Measurements from ENCODE around the gene OR5AN1.
"Not testable (repeated sequence)": the region's sequence is repeated elsewhere in the genome, so short reads cannot be mapped to it uniquely, and the experiment has no call there.

OR5AN1 gene

DNA sequence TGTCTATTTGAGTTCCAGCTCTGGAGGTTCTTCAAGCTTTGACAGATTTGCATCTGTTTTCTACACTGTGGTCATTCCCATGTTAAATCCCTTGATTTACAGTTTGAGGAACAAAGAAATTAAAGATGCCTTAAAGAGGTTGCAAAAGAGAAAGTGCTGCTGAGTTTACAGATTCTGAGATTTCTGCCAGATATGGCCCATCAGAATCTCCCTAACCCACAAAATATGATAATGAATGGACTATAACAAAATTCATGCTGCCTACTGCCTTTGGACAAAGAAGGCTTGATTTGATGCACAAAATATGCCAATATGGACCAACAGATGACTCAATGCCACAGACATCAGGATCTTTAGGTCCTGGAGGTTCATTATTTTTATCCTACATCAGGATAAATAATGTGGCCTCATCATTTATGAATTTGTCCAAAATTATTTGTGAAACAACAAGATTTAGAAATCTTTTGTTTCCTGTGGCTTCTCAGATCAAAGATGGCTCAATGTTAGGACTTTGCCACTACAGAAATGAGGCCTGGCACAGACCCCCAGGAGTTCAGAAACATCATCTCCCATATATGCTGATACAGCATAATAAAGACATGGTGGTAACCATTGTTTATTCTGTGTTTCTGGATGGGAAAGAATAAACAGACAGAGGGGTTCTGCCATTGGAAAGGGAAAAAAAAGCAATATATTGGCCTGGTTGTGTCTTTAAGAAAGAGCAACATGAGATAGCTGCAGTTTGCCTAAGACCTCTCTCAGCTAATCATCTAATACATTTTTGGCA is 6.7 kb downstream of the OR5AN1 start:
- TF ChIP-seq, protein P1, sequence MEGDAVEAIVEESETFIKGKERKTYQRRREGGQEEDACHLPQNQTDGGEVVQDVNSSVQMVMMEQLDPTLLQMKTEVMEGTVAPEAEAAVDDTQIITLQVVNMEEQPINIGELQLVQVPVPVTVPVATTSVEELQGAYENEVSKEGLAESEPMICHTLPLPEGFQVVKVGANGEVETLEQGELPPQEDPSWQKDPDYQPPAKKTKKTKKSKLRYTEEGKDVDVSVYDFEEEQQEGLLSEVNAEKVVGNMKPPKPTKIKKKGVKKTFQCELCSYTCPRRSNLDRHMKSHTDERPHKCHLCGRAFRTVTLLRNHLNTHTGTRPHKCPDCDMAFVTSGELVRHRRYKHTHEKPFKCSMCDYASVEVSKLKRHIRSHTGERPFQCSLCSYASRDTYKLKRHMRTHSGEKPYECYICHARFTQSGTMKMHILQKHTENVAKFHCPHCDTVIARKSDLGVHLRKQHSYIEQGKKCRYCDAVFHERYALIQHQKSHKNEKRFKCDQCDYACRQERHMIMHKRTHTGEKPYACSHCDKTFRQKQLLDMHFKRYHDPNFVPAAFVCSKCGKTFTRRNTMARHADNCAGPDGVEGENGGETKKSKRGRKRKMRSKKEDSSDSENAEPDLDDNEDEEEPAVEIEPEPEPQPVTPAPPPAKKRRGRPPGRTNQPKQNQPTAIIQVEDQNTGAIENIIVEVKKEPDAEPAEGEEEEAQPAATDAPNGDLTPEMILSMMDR (IDR thresholded peaks at IDR 0.05; ENCODE audit: low read depth, low read length) = no peak

DNA sequence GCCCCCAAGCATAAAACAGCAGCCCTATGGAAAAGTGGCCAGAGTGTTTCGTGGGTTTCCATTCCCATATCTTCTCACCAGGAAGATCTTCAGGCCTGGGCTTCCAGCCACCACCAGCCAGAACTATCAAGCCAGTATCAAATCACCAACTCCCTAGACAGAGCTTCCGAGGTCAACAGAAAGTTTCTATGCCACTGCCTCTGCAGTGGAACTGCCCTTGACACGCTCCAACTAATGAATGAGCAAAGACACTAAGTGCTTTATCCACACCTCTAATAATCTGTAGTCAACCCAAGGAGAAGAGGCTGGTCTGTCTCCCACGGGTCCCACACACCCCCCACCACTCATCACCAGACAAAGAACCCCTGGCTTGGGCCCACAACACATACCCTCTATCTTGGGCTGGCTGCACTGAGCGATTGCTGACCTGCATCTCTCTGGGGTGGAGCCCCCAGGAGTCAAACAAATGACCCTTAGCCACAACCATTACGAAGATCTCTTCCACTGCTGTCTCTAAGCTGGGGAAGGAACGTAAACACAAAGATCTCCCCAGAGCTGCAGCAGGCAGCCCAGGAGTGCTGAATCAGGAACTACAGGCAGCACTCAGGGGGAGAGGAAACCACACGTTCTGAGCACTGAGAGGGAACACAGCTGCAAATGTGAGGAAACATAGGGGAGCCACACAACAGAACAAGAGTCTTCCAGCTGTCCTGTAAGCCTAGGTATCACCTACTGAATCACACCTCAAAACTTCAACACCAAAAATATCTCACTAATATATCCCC is 9.7 kb downstream of the OR5AN1 start:
- TF ChIP-seq, protein P1 (IDR thresholded peaks at IDR 0.05; ENCODE audit: low read depth, low read length) = no peak
- no peak overlapping the region for H3K4me3 ChIP-seq (ENCODE audit: low read depth, low read length)

More for the DNA sequence above, 6.7 kb downstream of the OR5AN1 start:
- H3K4me3 ChIP-seq (ENCODE audit: low read depth, low read length) = no peak overlapping the region

DNA sequence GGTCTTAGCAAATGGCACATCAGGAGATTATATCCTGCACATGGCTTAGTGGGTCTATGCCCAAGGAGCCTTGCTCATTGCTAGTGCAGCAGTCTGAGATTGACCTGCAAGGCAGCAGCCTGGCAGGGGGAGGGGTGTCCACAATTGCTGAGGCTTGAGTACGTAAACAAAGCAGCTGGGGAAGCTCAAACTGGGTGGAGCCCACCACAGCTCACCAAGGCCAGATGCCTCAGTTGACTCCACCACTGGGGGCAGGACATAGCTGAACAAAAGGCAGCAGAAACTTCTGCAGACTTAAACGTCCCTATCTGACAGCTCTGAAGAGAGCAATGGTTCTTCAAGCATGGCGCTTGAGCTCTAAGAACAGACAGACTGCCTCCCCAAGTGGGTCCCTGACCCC is 13.6 kb downstream of the OR5AN1 start:
- H3K4me3 ChIP-seq (ENCODE audit: low read depth, low read length) = not testable (repeated sequence)

DNA sequence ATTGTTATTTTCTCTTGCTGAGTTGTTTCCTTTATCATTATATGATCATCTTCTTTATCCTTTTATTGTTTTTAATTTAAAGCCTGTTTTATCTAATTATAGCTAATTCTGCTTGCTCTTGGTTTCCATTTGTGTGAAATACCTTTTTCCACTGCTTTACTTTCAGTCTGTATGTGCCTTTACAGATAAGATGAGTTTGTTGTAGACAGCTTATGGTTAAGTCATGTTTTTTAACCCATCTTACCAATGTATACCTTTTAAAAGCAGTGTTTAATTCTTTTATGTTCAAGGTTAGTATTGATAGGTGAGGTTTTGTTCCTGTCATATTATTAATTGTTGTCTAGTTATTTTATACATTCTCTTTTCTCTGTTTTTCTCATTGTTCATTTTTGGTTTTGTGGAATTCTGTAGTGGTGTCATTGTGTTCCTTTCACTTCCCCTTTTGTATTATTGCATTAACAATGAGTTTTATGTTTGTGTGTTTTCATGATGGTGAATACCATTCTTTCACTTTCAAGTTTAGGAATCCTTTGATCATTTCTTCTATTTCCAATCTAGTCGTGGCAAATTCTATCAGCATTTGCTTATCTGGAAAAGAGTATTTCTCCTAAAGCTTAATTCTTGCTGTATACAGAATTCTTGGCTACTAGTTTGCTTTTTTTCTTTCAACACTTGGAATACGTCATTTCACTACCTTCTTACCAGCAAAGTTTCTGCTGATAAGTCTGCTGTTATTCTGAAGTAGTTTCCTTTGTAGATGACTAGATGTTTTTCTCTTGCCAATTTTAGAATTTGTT is 21.8 kb downstream of the OR5AN1 start:
- TF ChIP-seq, protein P1 (IDR thresholded peaks at IDR 0.05; ENCODE audit: low read depth, low read length) = no peak
- no peak overlapping the region for H3K4me3 ChIP-seq (ENCODE audit: low read depth, low read length)

DNA sequence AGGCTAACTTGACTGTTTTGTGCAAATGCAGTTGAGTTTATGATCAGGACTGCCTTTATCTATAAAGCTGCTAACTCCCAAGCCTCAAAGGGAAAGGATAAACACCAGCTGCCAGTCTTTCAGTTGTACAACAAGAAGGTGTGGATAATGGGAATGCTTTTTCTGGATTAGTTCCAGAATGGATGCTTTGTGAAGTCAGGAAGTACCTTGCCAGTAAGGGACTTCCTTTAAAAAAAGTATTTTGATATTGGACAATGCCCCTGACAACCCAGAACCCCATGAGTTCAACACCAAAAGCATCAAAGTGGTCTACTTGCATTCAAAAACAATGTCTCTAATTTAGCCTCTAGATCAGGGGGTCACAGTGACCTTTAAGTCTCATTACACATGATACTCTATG is 35.5 kb downstream of the OR5AN1 start:
- no peak overlapping the region for H3K4me3 ChIP-seq (ENCODE audit: low read depth, low read length)
- TF ChIP-seq, protein P1 (IDR thresholded peaks at IDR 0.05; ENCODE audit: low read depth, low read length) = no peak

DNA sequence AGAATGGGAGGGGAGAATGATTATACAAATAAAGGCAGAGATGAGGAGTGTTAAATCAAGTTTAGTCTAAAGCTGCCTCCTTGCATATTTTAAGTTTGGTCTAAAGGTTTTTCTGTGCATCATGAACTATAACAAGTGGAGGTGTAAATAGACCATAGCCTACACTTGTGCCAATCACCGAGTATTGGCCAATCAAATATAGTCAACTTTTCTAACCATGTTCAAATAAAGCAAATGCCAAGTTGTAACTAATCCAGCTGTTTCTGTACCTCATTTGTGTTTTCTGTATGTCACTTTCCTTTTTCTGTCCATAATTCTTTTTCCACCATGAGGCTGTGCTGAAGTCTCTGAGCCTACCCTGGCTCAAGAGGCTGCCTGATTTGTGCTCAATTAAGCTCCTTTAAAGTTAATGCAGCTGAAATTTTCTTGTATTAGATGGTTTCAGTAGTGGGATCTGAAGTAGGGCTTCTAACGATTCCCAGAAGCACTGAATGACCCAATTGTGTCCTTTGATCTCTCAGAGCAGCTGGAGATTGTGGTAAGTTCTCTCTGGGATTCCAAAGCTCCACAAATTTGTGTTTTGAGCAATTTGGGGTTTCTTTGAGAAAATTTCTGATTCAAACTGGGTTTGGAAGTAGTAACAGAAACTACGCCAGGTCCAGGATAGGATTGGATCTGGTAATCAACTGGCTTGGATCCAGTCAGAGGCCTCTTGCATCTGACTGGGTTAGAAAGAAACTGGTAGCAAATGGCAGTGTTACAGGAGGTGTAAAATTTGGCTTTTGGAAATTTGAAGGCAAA is 42.0 kb downstream of the OR5AN1 start:
- TF ChIP-seq, protein P1 (IDR thresholded peaks at IDR 0.05; ENCODE audit: low read depth, low read length) = no peak

DNA sequence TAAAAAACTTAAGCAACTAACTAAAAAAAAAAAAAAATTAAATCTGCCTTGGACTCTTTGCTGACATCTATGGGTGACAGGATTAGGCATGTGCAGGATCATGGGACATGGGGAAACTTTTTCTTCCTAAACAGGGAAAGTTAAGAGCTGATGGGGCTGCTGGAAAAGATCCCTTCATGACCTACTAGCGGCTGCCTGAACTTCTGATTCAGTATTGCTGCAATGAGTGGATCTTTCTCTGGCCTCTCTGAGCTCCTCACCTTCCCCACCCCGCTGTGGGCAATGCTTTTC is 42.5 kb downstream of the OR5AN1 start:
- TF ChIP-seq, protein P1 (IDR thresholded peaks at IDR 0.05; ENCODE audit: low read depth, low read length) = no peak
- no peak overlapping the region for H3K4me3 ChIP-seq (ENCODE audit: low read depth, low read length)

More for the DNA sequence above, 42.0 kb downstream of the OR5AN1 start:
- H3K4me3 ChIP-seq (ENCODE audit: low read depth, low read length) = no peak overlapping the region

Data from WI38 (cell line).